IMR-90 (cell line): ENCODE data around the gene FAM240A. TPM values are rescaled to one million over a fixed set of nuclear protein-coding genes. Genes with fewer than 3 reads are reported as not detected.

Experiments used
- ATAC-seq: fragments of 200-7000 bp; cut with Tn5 transposase; 2 replicates; pipeline ENCODE4 v1.9.1; 2020; ENCODE audit warnings: low read depth, mild to moderate bottlenecking, moderate library complexity
- BruUV-seq: library from RNA; stranded (reverse); fragments of 400-500 nt; replicated peaks from 2 replicates; lab custom pipeline; 2021; lab: Mats Ljungman, UMichigan
- CTCF ChIA-PET: fragments of 300-600 bp; formaldehyde crosslinking; extraction: SDS; loops from one replicate; lab custom pipeline; 2021; ENCODE audit warnings: antibody characterized with exemption; lab: Yijun Ruan, JAX
- POLR2A ChIA-PET: fragments of 300-600 bp; sonication (Branson Sonifier 250); formaldehyde crosslinking; loops from one replicate; lab custom pipeline; 2022; ENCODE audit warnings: antibody characterized with exemption; ENCODE audit not compliant: unreplicated experiment; lab: Charles Lee
- DNase-seq: peaks from one replicate; pipeline ENCODE4 v3.0.0; 2013
- H2AFZ ChIP-seq: replicated peaks from 2 replicates; pipeline ENCODE3; 2013; ENCODE audit warnings: low read length, mild to moderate bottlenecking; ENCODE audit not compliant: poor library complexity
- H2AK5ac ChIP-seq: 2 replicates; pipeline ENCODE4 v1.6.1; 2013; ENCODE audit warnings: low read depth, low read length, inconsistent platforms
- H2AK9ac ChIP-seq: replicated peaks from 2 replicates; pipeline ENCODE3; 2013; ENCODE audit warnings: mild to moderate bottlenecking, low read depth, low read length, moderate library complexity; ENCODE audit not compliant: poor library complexity
- H2BK120ac ChIP-seq: 2 replicates; pipeline ENCODE4 v1.6.1; 2013; ENCODE audit warnings: low read depth, low read length, inconsistent platforms
- H2BK15ac ChIP-seq: 3 replicates; pipeline ENCODE4 v1.6.1; 2013; ENCODE audit warnings: low read depth, low read length, inconsistent platforms
- H2BK20ac ChIP-seq: 2 replicates; pipeline ENCODE4 v1.6.1; 2013; ENCODE audit warnings: low read depth, mild to moderate bottlenecking, inconsistent platforms, low read length, moderate library complexity
- H2BK5ac ChIP-seq: 2 replicates; pipeline ENCODE4 v1.6.1; 2013; ENCODE audit warnings: mild to moderate bottlenecking, low read depth, low read length, inconsistent platforms; ENCODE audit not compliant: poor library complexity, severe bottlenecking
- H3K14ac ChIP-seq: replicated peaks from 2 replicates; pipeline ENCODE4 v1.6.1; 2013; ENCODE audit warnings: low read depth, low read length, inconsistent platforms
- H3K18ac ChIP-seq: 2 replicates; pipeline ENCODE4 v1.6.1; 2013; ENCODE audit warnings: low read depth, low read length, control low read depth
- H3K23ac ChIP-seq: 2 replicates; pipeline ENCODE4 v1.6.1; 2013; ENCODE audit warnings: low read depth, low read length, inconsistent platforms
- H3K27ac ChIP-seq: 2 replicates; pipeline ENCODE4 v1.5.1; 2013; ENCODE audit warnings: mild to moderate bottlenecking, control low read depth, low read length; ENCODE audit not compliant: insufficient read depth
- H3K27me3 ChIP-seq: 2 replicates; pipeline ENCODE4 v1.6.1; 2013; ENCODE audit warnings: low read length; ENCODE audit not compliant: control insufficient read depth, insufficient read depth
- H3K36me3 ChIP-seq: 2 replicates; pipeline ENCODE4 v1.6.1; 2013; ENCODE audit warnings: low read length, mixed read lengths; ENCODE audit not compliant: control insufficient read depth, insufficient read depth
- H3K4ac ChIP-seq: 2 replicates; pipeline ENCODE4 v1.6.1; 2013; ENCODE audit warnings: low read depth, low read length, inconsistent platforms
- H3K4me1 ChIP-seq: 2 replicates; pipeline ENCODE4 v1.6.1; 2013; ENCODE audit warnings: low read length, mixed read lengths; ENCODE audit not compliant: control insufficient read depth, insufficient read depth
- H3K4me2 ChIP-seq: 2 replicates; pipeline ENCODE4 v1.6.1; 2013; ENCODE audit warnings: low read depth, mild to moderate bottlenecking, control low read depth, low read length, moderate library complexity
- H3K4me3 ChIP-seq: 2 replicates; pipeline ENCODE4 v1.5.1; 2013; ENCODE audit warnings: low read depth, mild to moderate bottlenecking, control low read depth, low read length, moderate library complexity; ENCODE audit not compliant: insufficient read depth
- H3K56ac ChIP-seq: 2 replicates; pipeline ENCODE4 v1.6.1; 2013; ENCODE audit warnings: low read length, inconsistent platforms; ENCODE audit not compliant: insufficient read depth; ENCODE audit errors: extremely low read depth
- H3K79me1 ChIP-seq, 2 experiments: 2 replicates each; pipeline ENCODE4 v1.6.1; 2013; ENCODE audit warnings: low read length in 2 of 2, inconsistent platforms in 1 of 2, low read depth in 1 of 2
- H3K9ac ChIP-seq: 2 replicates; pipeline ENCODE4 v1.6.1; 2013; ENCODE audit warnings: low read depth, low read length, control low read depth
- H3K9me1 ChIP-seq: 2 replicates; pipeline ENCODE4 v1.6.1; 2013; ENCODE audit warnings: low read length, inconsistent platforms; ENCODE audit not compliant: insufficient read depth
- H3K9me3 ChIP-seq: 2 replicates; pipeline ENCODE4 v1.6.1; 2013; ENCODE audit warnings: low read length; ENCODE audit not compliant: control insufficient read depth, insufficient read depth
- H4K20me1 ChIP-seq: 2 replicates; pipeline ENCODE4 v1.6.1; 2013; ENCODE audit warnings: low read length, inconsistent platforms; ENCODE audit not compliant: insufficient read depth
- H4K5ac ChIP-seq: 2 replicates; pipeline ENCODE4 v1.6.1; 2013; ENCODE audit warnings: mild to moderate bottlenecking, low read depth, low read length, control low read depth
- H4K8ac ChIP-seq, 2 experiments: 2 replicates each; pipeline ENCODE4 v1.6.1; 2013; ENCODE audit warnings: low read depth in 2 of 2, low read length in 2 of 2, control low read depth in 1 of 2, inconsistent platforms in 1 of 2
- H4K91ac ChIP-seq: 2 replicates; pipeline ENCODE4 v1.6.1; 2013; ENCODE audit warnings: low read depth, low read length, inconsistent platforms; ENCODE audit not compliant: insufficient read depth
- BHLHE40 ChIP-seq: fragments of 150-350 bp; IDR thresholded peaks from 2 replicates; pipeline ENCODE4 v1.6.1; 2016; ENCODE audit warnings: mild to moderate bottlenecking, low read depth, low read length
- CEBPB ChIP-seq: IDR thresholded peaks from 2 replicates; pipeline ENCODE4 v1.6.1; 2012; ENCODE audit warnings: low read depth, low read length, improper control_type of control experiment
- CHD1 ChIP-seq: IDR thresholded peaks from 2 replicates; pipeline ENCODE4 v1.6.1; 2012; ENCODE audit warnings: low read depth, low read length, improper control_type of control experiment
- CTCF ChIP-seq: conservative IDR thresholded peaks from 2 replicates; pipeline ENCODE4 v1.5.1; 2012; ENCODE audit warnings: mild to moderate bottlenecking, low read depth, low read length, improper control_type of control experiment
- ELK1 ChIP-seq: fragments of 150-350 bp; IDR thresholded peaks from 2 replicates; pipeline ENCODE4 v1.6.1; 2016; ENCODE audit warnings: low read depth, mild to moderate bottlenecking, low read length, moderate library complexity, borderline replicate concordance
- FOS ChIP-seq: fragments of 150-350 bp; IDR thresholded peaks from 2 replicates; pipeline ENCODE4 v1.6.1; 2016; ENCODE audit warnings: low read depth, low read length
- MAFK ChIP-seq: IDR thresholded peaks from 2 replicates; pipeline ENCODE4 v1.6.1; 2012; ENCODE audit warnings: low read depth, low read length, improper control_type of control experiment
- MAZ ChIP-seq: IDR thresholded peaks from 2 replicates; pipeline ENCODE4 v1.6.1; 2012; ENCODE audit warnings: low read depth, mild to moderate bottlenecking, low read length, improper control_type of control experiment, moderate library complexity, borderline replicate concordance
- MXI1 ChIP-seq: IDR thresholded peaks from 2 replicates; pipeline ENCODE4 v1.6.1; 2012; ENCODE audit warnings: low read depth, mild to moderate bottlenecking, low read length, moderate library complexity, borderline replicate concordance
- NFE2L2 ChIP-seq: fragments of 150-350 bp; IDR thresholded peaks from 2 replicates; pipeline ENCODE4 v1.6.1; 2016; ENCODE audit warnings: low read depth, mild to moderate bottlenecking, low read length
- POLR2A ChIP-seq: IDR thresholded peaks from 2 replicates; pipeline ENCODE4 v1.6.1; 2012; ENCODE audit warnings: mild to moderate bottlenecking, low read depth, low read length
- RAD21 ChIP-seq: IDR thresholded peaks from 2 replicates; pipeline ENCODE4 v1.6.1; 2012; ENCODE audit warnings: low read length, improper control_type of control experiment
- RCOR1 ChIP-seq: IDR thresholded peaks from 2 replicates; pipeline ENCODE4 v1.6.1; 2012; ENCODE audit warnings: mild to moderate bottlenecking, low read length, improper control_type of control experiment; ENCODE audit not compliant: insufficient replicate concordance
- RFX5 ChIP-seq: IDR thresholded peaks from 2 replicates; pipeline ENCODE4 v1.8.0; 2012; ENCODE audit warnings: low read depth, mild to moderate bottlenecking, low read length, moderate library complexity
- SMC3 ChIP-seq: fragments of 150-350 bp; IDR thresholded peaks from 2 replicates; pipeline ENCODE4 v1.6.1; 2016; ENCODE audit warnings: low read depth, mild to moderate bottlenecking, antibody characterized with exemption, low read length, moderate library complexity
- USF2 ChIP-seq: fragments of 150-350 bp; IDR thresholded peaks from 2 replicates; pipeline ENCODE4 v1.6.1; 2017; ENCODE audit warnings: mild to moderate bottlenecking, antibody characterized with exemption, low read length, low read depth
- WGBS, 2 experiments: methylation state at CpG; one replicate each; pipeline versions ENCODE4 v1.1.5 to v1.1.7; 2013; ENCODE audit warnings: missing lambda C conversion rate in 2 of 2; ENCODE audit not compliant: insufficient read length in 1 of 2; ENCODE audit errors: extremely low coverage in 2 of 2; 5-methylcytosine and 5-hydroxymethylcytosine counted together
- dilution Hi-C: fragments of 300-500 bp; cut with HindIII; formaldehyde crosslinking; loops from one replicate; pipeline ENCODE4 v1.14.3; 2018; ENCODE audit warnings: low sequenced_read_pairs; ENCODE audit not compliant: unreplicated experiment
- in situ Hi-C: fragments of 300-500 bp; cut with MboI; formaldehyde crosslinking; loops from 3 replicates; pipeline ENCODE4 v1.14.3; 2019; ENCODE audit warnings: low sequenced_read_pairs, inconsistent platforms, mixed read lengths
- intact Hi-C: fragments of 100-400 bp; cut with micrococcal nuclease; formaldehyde crosslinking; loops from 2 replicates; pipeline ENCODE4 v1.10.0; 2022
- polyA plus RNA-seq, 3 experiments: library from polyadenylated mRNA; depleted of rRNA; stranded (reverse); fragments of >200 nt; gene quantifications; 2 replicates each; pipeline ENCODE4 v1.2.3, GENCODE V29; 2012; ENCODE audit warnings: low replicate concordance in 1 of 3
- total RNA-seq: library from RNA; depleted of rRNA; stranded (reverse); fragments of >200 nt; gene quantifications from 2 replicates; pipeline ENCODE4 v1.2.3, GENCODE V29; 2012

The FAM240A gene
- total and polyA plus RNA-seq, 2 of the 4 experiments (the other 2 are of a cell fraction): not detected

- intact Hi-C loops: no loop called here
- H3K23ac ChIP-seq: no peak overlapping the region
- H3K79me1 ChIP-seq: no peaks in the 10 kb centered on the region
- ChIA-PET POLR2A (no interaction called here), CTCF (no interaction called here)
- no peak overlapping the region for H3K18ac ChIP-seq
- H3K14ac ChIP-seq: no peak overlapping the region
- H4K20me1 ChIP-seq: no peaks in the 10 kb centered on the region
- H2BK20ac ChIP-seq: no peak overlapping the region
- dilution Hi-C loops: no loop called here
- no peak overlapping the region for H2AFZ ChIP-seq
- no peak overlapping the region for H4K91ac ChIP-seq
- H2BK5ac ChIP-seq: no peak overlapping the region
- H3K4ac ChIP-seq: no peak overlapping the region
- no peak overlapping the region for H3K9ac ChIP-seq
- ATAC-seq (no peak), DNase-seq (no peak)
- peaks cover 17% of the 10 kb centered on the region for H3K27me3 ChIP-seq
- BruUV-seq: no TSS peak
- no peaks in the 10 kb centered on the region for H3K4me1 ChIP-seq
- no peak overlapping the region for H2BK15ac ChIP-seq
- in situ Hi-C loops: no loop called here
- TF ChIP-seq NFE2L2 (no peak), MXI1 (no peak), FOS (no peak), CEBPB (no peak), USF2 (no peak), CHD1 (no peak), BHLHE40 (no peak), SMC3 (no peak), MAFK (no peak), RCOR1 (no peak), CTCF (no peak), POLR2A (no peak), ELK1 (no peak), MAZ (no peak), RAD21 (no peak), RFX5 (no peak)
- no peak overlapping the region for H4K8ac ChIP-seq
- no peak overlapping the region for H3K27ac ChIP-seq
- H3K9me3 ChIP-seq: no peaks in the 10 kb centered on the region
- H2AK9ac ChIP-seq: no peak overlapping the region
- no peak overlapping the region for H3K56ac ChIP-seq
- H2BK120ac ChIP-seq: no peak overlapping the region
- H3K9me1 ChIP-seq: no peaks in the 10 kb centered on the region
- H3K36me3 ChIP-seq: no peaks in the 10 kb centered on the region
- no peak overlapping the region for H3K4me2 ChIP-seq
- no CpG with 5 or more reads among the region's 11 CpGs for WGBS, 2 experiments
- no peak overlapping the region for H3K4me3 ChIP-seq
- H2AK5ac ChIP-seq: no peak overlapping the region
- H4K5ac ChIP-seq: no peak overlapping the region
Measured at GRCh38 chr3:46575577-46576222, 36.6 kb upstream of the FAM240A start.
